B cell (primary cell): Measurements from ENCODE around the gene QSOX1. TPM values are rescaled to one million over a fixed set of nuclear protein-coding genes. Genes with fewer than 3 reads are reported as not detected.

Experiments used
- ATAC-seq: fragments of 200-7000 bp; cut with Tn5 transposase; one replicate; pipeline ENCODE4 v1.10.0; 2021; ENCODE audit warnings: low read depth, mild to moderate bottlenecking, moderate number of reproducible peaks, moderate library complexity
- CTCF ChIA-PET: fragments of 350-600 bp; sonication (Branson Sonifier 250); formaldehyde crosslinking; loops from one replicate; lab custom pipeline; 2021; ENCODE audit warnings: antibody characterized with exemption, inconsistent platforms; lab: Charles Lee
- POLR2A ChIA-PET: fragments of 350-600 bp; sonication (Branson Sonifier 250); formaldehyde crosslinking; loops from one replicate; lab custom pipeline; 2021; ENCODE audit warnings: antibody characterized with exemption; lab: Charles Lee
- DNase-seq: peaks from one replicate; pipeline ENCODE4 v3.0.0; 2013
- H2AFZ ChIP-seq: 2 replicates; pipeline ENCODE4 v1.6.1; 2012; ENCODE audit warnings: mild to moderate bottlenecking, low read depth, low read length; ENCODE audit not compliant: insufficient read depth, poor library complexity, severe bottlenecking
- H3K27ac ChIP-seq, 2 donors: 1 replicate in 1 of 2; 2 replicates in 1 of 2; pipeline ENCODE4 v1.5.1; 2012 to 2013; ENCODE audit warnings: low read length in 2 of 2, mild to moderate bottlenecking in 2 of 2, moderate library complexity in 1 of 2
- H3K27me3 ChIP-seq, 4 experiments: fragments of 200-600 bp in 1 of 4; sonication (generic) in 1 of 4; replicated peaks in 1 of 4; 1 replicate in 2 of 4; 2 replicates in 2 of 4; pipeline versions ENCODE4 v1.6.1 to v1.7.0; 2013 to 2016; ENCODE audit warnings: low read length in 3 of 4, mild to moderate bottlenecking in 2 of 4, mixed read lengths in 1 of 4, moderate library complexity in 1 of 4; ENCODE audit not compliant: insufficient read depth in 4 of 4, control insufficient read depth in 3 of 4; ENCODE audit errors: control extremely low read depth in 1 of 4
- H3K36me3 ChIP-seq, 2 experiments: replicated peaks in 1 of 2; 1 replicate in 1 of 2; 2 replicates in 1 of 2; pipeline versions ENCODE4 v1.6.1 to v1.7.1; 2013; ENCODE audit warnings: low read length in 1 of 2; ENCODE audit not compliant: insufficient read depth in 2 of 2, control insufficient read depth in 1 of 2; ENCODE audit errors: control extremely low read depth in 1 of 2, extremely low read depth in 1 of 2
- H3K4me1 ChIP-seq, 2 donors: fragments of 200-600 bp in 1 of 2; sonication (generic) in 1 of 2; 1 replicate in 1 of 2; 2 replicates in 1 of 2; pipeline versions ENCODE4 v1.5.1 to v1.6.1; 2013 to 2017; ENCODE audit warnings: low read length in 2 of 2; ENCODE audit not compliant: control insufficient read depth in 2 of 2, insufficient read depth in 2 of 2
- H3K4me2 ChIP-seq: replicated peaks from 2 replicates; pipeline ENCODE3; 2012; ENCODE audit warnings: mild to moderate bottlenecking, low read depth, low read length; ENCODE audit not compliant: poor library complexity, severe bottlenecking
- H3K4me3 ChIP-seq, 5 experiments: fragments of 200-600 bp in 1 of 5; sonication (generic) in 1 of 5; 1 replicate in 3 of 5; 2 replicates in 2 of 5; pipeline versions ENCODE4 v1.5.1 to v1.7.0; 2011 to 2016; ENCODE audit warnings: low read length in 4 of 5, mild to moderate bottlenecking in 4 of 5, low read depth in 2 of 5, control low read depth in 1 of 5, moderate library complexity in 1 of 5; ENCODE audit not compliant: insufficient read depth in 1 of 5; ENCODE audit errors: control extremely low read depth in 1 of 5, extremely low read depth in 1 of 5
- H3K79me2 ChIP-seq: fragments of 200-600 bp; sonication (generic); one replicate; pipeline ENCODE4 v1.6.0; 2016; ENCODE audit warnings: low read length; ENCODE audit not compliant: control insufficient read depth, insufficient read depth
- H3K9ac ChIP-seq: fragments of 200-600 bp; sonication (generic); 2 replicates; pipeline ENCODE4 v1.6.1; 2017; ENCODE audit warnings: mild to moderate bottlenecking, low read length, moderate library complexity
- H3K9me3 ChIP-seq, 3 donors: one replicate each; pipeline versions ENCODE4 v1.6.1 to v1.7.1; 2013; ENCODE audit warnings: low read length in 2 of 3; ENCODE audit not compliant: control insufficient read depth in 2 of 3, insufficient read depth in 1 of 3; ENCODE audit errors: control extremely low read depth in 1 of 3
- H4K20me1 ChIP-seq: 2 replicates; pipeline ENCODE4 v1.6.0; 2012; ENCODE audit warnings: mild to moderate bottlenecking, low read length; ENCODE audit not compliant: insufficient read depth, control insufficient read depth, poor library complexity, severe bottlenecking
- H3K27ac Mint-ChIP-seq: one replicate; pipeline ENCODE4 v1.8.0; 2021; ENCODE audit warnings: mixed read lengths
- H3K27me3 Mint-ChIP-seq: one replicate; pipeline ENCODE4 v1.8.0; 2021; ENCODE audit warnings: mixed read lengths
- H3K4me1 Mint-ChIP-seq: one replicate; pipeline ENCODE4 v1.8.0; 2021; ENCODE audit warnings: mixed read lengths
- H3K4me3 Mint-ChIP-seq: one replicate; pipeline ENCODE4 v1.8.0; 2021; ENCODE audit warnings: mixed read lengths
- H3K9me3 Mint-ChIP-seq: one replicate; pipeline ENCODE4 v1.8.0; 2022; ENCODE audit warnings: mixed read lengths; ENCODE audit not compliant: insufficient read depth
- CTCF ChIP-seq: fragments of 200-600 bp; IDR thresholded peaks from one replicate; pipeline ENCODE4 v1.8.0; 2022; ENCODE audit warnings: antibody characterized with exemption, mild to moderate bottlenecking
- EZH2 ChIP-seq: IDR thresholded peaks from 2 replicates; pipeline ENCODE4 v1.6.1; 2012; ENCODE audit warnings: borderline replicate concordance, low read depth, mild to moderate bottlenecking, moderate library complexity, low read length; ENCODE audit not compliant: insufficient read depth, poor library complexity, severe bottlenecking
- WGBS: methylation state at CpG from one replicate; pipeline ENCODE4 v1.1.5; 2013; ENCODE audit warnings: missing lambda C conversion rate; ENCODE audit not compliant: insufficient coverage; 5-methylcytosine and 5-hydroxymethylcytosine counted together
- intact Hi-C: fragments of 100-400 bp; cut with micrococcal nuclease; formaldehyde crosslinking; loops from one replicate; pipeline ENCODE4 v1.10.0; 2022
- polyA plus RNA-seq: library from polyadenylated mRNA; depleted of rRNA; stranded (reverse); fragments of >200 nt; gene quantifications from 2 replicates; pipeline ENCODE4 v1.2.3, GENCODE V29; 2012
- total RNA-seq, 2 donors: library from RNA; stranded (reverse); fragments of 120-200 nt in 1 of 2; gene quantifications; 1 replicate in 1 of 2; 2 replicates in 1 of 2; pipeline versions ENCODE4 v1.2.3 to v1.2.4, GENCODE V29; 2013 to 2022

The QSOX1 gene
- total and polyA plus RNA-seq, 2 donors (not counting 1 experiment from before 2014, with no cell fraction given) = 11.4 to 20.6 TPM

DNA sequence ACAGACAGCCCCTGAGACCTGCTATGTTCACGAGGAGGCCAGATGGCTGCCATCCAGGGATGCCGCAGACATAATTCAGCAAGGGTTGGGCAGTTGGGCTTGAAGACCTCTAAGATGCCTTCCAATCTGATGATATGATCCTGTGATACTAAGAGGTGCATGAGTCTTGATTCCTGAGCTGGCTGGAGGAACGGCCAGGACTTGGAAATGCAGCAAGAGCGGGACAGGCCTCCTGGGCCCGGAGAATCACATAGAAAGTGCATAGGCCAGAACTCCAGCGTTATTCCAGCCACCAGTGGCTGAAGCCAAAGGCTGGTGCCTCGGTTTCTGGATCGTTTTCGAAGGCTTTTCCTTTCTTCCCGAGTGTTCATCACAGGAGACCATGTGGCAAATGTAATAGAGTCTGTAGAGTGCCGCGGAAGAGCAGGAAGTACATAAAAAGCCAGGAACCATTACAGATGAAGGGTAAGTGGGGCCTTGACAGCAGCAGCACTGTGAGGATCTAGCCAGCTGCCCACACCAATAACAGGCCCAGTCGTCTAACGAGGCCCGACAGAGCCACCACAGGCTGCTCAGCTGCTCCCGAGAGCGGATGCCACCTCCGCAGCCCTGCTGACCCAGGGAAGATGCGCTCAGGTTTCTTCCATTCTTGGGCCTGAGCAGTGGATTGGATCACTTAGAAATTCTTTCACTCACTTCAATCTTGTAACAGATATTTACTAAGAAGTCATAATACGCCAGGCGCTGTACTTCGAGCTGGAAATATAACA lies 61.4 kb downstream of the QSOX1 start:
- Histone ChIP-seq H3K9ac (no peak overlapping the region), H3K27me3 (peaks cover 0 to 4% (median 0%) of the 10 kb centered on the region in 4 experiments), H4K20me1 (no peaks in the 10 kb centered on the region), H3K27ac (no peak overlapping the region), H3K79me2 (no peaks in the 10 kb centered on the region), H3K36me3 (no peaks in the 10 kb centered on the region), H3K4me1 (no peaks in the 10 kb centered on the region), H3K4me2 (no peak overlapping the region), H2AFZ (no peak overlapping the region), H3K4me3 (no peak overlapping the region), H3K9me3 (no peaks in the 10 kb centered on the region)
- H3K4me1 Mint-ChIP-seq = peaks cover 2% of the 10 kb centered on the region
- no peak overlapping the region for H3K4me3 Mint-ChIP-seq
- 96% methylated on average over 20 of the region's 22 CpGs for WGBS
- intact Hi-C loops = no loop called here
- H3K9me3 Mint-ChIP-seq = no peaks in the 10 kb centered on the region
- no peak overlapping the region for H3K27ac Mint-ChIP-seq
- peaks cover 4% of the 10 kb centered on the region for H3K27me3 Mint-ChIP-seq
- ChIA-PET POLR2A (no interaction called here), CTCF (interaction anchor here (2.3 kb wide), 1 partner anchor 37 kb away, joined by 8 read pairs; no protein-coding TSS in a partner anchor)
- DNase-seq (no peak), ATAC-seq (no peak)
- no peak for TF ChIP-seq EZH2
- no peak for TF ChIP-seq CTCF

DNA sequence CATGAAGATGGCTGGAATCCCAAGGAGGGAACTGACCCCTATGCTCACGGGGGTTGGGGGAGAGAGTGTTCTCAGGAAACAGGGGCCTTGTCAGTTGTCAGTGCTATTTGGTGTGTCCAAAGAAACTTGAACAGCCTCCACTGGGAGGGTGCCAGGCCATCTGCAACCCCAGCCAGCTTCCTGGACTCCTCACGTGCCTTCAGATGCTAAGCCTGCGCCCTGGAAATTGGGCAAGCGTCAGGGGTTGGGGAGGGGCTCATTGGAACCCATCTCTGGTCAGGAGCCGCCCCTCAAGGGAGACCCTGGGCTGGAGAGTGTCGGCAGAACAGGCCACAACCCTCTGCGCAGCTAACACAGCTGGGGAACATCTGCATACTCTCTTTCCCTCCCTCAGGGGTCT lies 62.3 kb downstream of the QSOX1 start:
- H3K4me1 Mint-ChIP-seq = peaks cover 2% of the 10 kb centered on the region
- no peak overlapping the region for H2AFZ ChIP-seq
- no peak overlapping the region for H3K27ac ChIP-seq
- TF ChIP-seq CTCF = no peak
- no peak for TF ChIP-seq EZH2
- peaks cover 0 to 4% (median 0%) of the 10 kb centered on the region in 4 experiments for H3K27me3 ChIP-seq
- H3K9me3 Mint-ChIP-seq = no peaks in the 10 kb centered on the region
- DNase-seq (no peak), ATAC-seq (no peak)
- no peaks in the 10 kb centered on the region for H3K79me2 ChIP-seq
- no peaks in the 10 kb centered on the region for H3K36me3 ChIP-seq
- H3K27me3 Mint-ChIP-seq = peaks cover 2% of the 10 kb centered on the region
- intact Hi-C loops = no loop called here
- no peak overlapping the region for H3K9ac ChIP-seq
- ChIA-PET CTCF (interaction anchor here (2.3 kb wide), 1 partner anchor 38 kb away, joined by 8 read pairs; no protein-coding TSS in a partner anchor), POLR2A (no interaction called here)
- H3K4me2 ChIP-seq = no peak overlapping the region
- H3K4me3 Mint-ChIP-seq = no peak overlapping the region
- H3K4me1 ChIP-seq = no peaks in the 10 kb centered on the region
- no peaks in the 10 kb centered on the region for H4K20me1 ChIP-seq
- no peak overlapping the region for H3K4me3 ChIP-seq
- no peaks in the 10 kb centered on the region for H3K9me3 ChIP-seq
- no peak overlapping the region for H3K27ac Mint-ChIP-seq
- 88% methylated on average over 7 of the region's 7 CpGs for WGBS
